ENCODE data around the gene LYPLAL1. TPM values are rescaled to one million over a fixed set of nuclear protein-coding genes. Genes with fewer than 3 reads are reported as not detected.
"Not testable (repeated sequence)": the region's sequence is repeated elsewhere in the genome, so short reads cannot be mapped to it uniquely, and the experiment has no call there.

Gene LYPLAL1
- total RNA-seq, 1 experiment from 2014 or later: 21.3 TPM

DNA sequence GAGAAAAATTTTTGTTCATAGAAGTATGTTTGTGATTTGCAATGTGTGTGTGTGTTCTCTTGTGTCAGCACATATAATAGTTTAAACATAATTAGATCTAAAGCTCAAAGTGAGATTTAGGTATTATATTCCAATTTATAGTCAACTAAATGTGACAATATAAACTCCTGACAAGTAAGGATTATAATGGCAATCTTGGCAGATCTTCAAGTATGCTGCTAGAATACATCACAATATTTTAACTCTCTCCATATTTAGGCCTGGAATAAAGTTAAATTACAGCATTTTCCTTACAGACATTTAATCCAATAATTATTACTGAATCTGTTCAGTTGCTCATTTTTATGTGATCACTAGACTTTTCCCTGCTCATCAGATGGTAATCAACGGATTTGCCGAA is 65.8 kb downstream of the LYPLAL1 start:
- ChIA-PET CTCF (interaction anchor here (0.6 kb wide), 1 partner anchor 30 kb away, joined by 3 read pairs; no protein-coding TSS in a partner anchor), POLR2A (ENCODE audit: unreplicated experiment) (no interaction called here)
- no peaks in the 10 kb centered on the region for H3K9me2 ChIP-seq (replicated peaks; ENCODE audit: low read length)
- no peaks in the 10 kb centered on the region for H4K20me1 ChIP-seq (ENCODE audit: low read length)
- no peak overlapping the region for H3K27ac ChIP-seq (ENCODE audit: low read length)
- H3K4me2 ChIP-seq (ENCODE audit: low read length): no peak overlapping the region
- H2AFZ ChIP-seq (ENCODE audit: low read length): no peak overlapping the region
- no peaks in the 10 kb centered on the region for H3F3A ChIP-seq (ENCODE audit: low read length, unreplicated experiment)
- TF ChIP-seq EZH2phosphoT487 (IDR thresholded peaks at IDR 0.05; ENCODE audit: borderline replicate concordance, low read length): no peak
- TF ChIP-seq, protein P1, sequence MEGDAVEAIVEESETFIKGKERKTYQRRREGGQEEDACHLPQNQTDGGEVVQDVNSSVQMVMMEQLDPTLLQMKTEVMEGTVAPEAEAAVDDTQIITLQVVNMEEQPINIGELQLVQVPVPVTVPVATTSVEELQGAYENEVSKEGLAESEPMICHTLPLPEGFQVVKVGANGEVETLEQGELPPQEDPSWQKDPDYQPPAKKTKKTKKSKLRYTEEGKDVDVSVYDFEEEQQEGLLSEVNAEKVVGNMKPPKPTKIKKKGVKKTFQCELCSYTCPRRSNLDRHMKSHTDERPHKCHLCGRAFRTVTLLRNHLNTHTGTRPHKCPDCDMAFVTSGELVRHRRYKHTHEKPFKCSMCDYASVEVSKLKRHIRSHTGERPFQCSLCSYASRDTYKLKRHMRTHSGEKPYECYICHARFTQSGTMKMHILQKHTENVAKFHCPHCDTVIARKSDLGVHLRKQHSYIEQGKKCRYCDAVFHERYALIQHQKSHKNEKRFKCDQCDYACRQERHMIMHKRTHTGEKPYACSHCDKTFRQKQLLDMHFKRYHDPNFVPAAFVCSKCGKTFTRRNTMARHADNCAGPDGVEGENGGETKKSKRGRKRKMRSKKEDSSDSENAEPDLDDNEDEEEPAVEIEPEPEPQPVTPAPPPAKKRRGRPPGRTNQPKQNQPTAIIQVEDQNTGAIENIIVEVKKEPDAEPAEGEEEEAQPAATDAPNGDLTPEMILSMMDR (conservative IDR thresholded peaks at IDR 0.05; ENCODE audit: low read depth, low read length): no peak
- H3K36me3 ChIP-seq (ENCODE audit: low read depth, low read length): no peaks in the 10 kb centered on the region
- H3K9ac ChIP-seq (ENCODE audit: low read length): no peak overlapping the region
- H3K27me3 ChIP-seq (ENCODE audit: low read length): no peaks in the 10 kb centered on the region
- H3K4me3 ChIP-seq (ENCODE audit: low read length): no peak overlapping the region
- ATAC-seq: no peak
- intact Hi-C loops (cut with micrococcal nuclease): no loop called here
- H3K79me2 ChIP-seq (ENCODE audit: low read length): no peaks in the 10 kb centered on the region
- DNase-seq: no peak
- BruUV-seq (replicated peaks): no TSS peak
- no peaks in the 10 kb centered on the region for H3K9me3 ChIP-seq (ENCODE audit: low read length)
- H3K4me1 ChIP-seq (ENCODE audit: insufficient read depth, low read length): no peaks in the 10 kb centered on the region

DNA sequence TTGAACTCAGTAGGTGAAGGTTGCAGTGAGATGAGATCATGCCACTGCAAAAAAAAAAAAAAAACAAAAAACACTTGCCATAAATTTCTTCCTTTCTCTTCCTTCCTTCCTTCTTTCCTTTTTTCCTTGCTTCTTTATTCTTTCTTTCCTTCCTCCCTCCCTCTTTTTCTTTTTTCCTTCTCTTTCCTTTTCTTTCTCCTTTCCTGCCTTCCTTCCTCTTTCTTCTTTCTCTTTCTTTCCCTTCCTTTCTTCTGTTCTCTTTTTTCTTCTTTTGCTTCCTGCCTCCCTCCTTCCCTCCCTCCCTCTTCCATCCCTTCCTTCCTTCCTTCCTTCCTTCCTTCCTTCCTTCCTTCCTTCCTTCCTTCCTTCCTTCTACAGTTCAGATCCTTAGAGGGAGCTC is 71.2 kb downstream of the LYPLAL1 start:
- intact Hi-C loops (cut with micrococcal nuclease): no loop called here
- Histone ChIP-seq H3K9me3 (ENCODE audit: low read length) (no peaks in the 10 kb centered on the region), H3K27me3 (ENCODE audit: low read length) (no peaks in the 10 kb centered on the region), H3K36me3 (ENCODE audit: low read depth, low read length) (no peaks in the 10 kb centered on the region), H3K27ac (ENCODE audit: low read length) (no peak overlapping the region), H3K4me3 (ENCODE audit: low read length) (no peak overlapping the region), H3F3A (ENCODE audit: low read length, unreplicated experiment) (no peaks in the 10 kb centered on the region), H3K4me2 (ENCODE audit: low read length) (no peak overlapping the region), H3K9me2 (replicated peaks; ENCODE audit: low read length) (no peaks in the 10 kb centered on the region), H2AFZ (ENCODE audit: low read length) (no peak overlapping the region), H3K9ac (ENCODE audit: low read length) (no peak overlapping the region), H4K20me1 (ENCODE audit: low read length) (no peaks in the 10 kb centered on the region), H3K4me1 (ENCODE audit: insufficient read depth, low read length) (no peaks in the 10 kb centered on the region), H3K79me2 (ENCODE audit: low read length) (no peaks in the 10 kb centered on the region)
- DNase-seq (no peak), ATAC-seq (no peak)
- no TSS peak for BruUV-seq (replicated peaks)
- ChIA-PET POLR2A (ENCODE audit: unreplicated experiment) (no interaction called here), CTCF (no interaction called here)
- no peak for TF ChIP-seq EZH2phosphoT487 (IDR thresholded peaks at IDR 0.05; ENCODE audit: borderline replicate concordance, low read length)
- TF ChIP-seq, protein P1 (conservative IDR thresholded peaks at IDR 0.05; ENCODE audit: low read depth, low read length): no peak
- no peak for TF ChIP-seq EZH2 (IDR thresholded peaks at IDR 0.05; ENCODE audit: low read length, unreplicated experiment)

DNA sequence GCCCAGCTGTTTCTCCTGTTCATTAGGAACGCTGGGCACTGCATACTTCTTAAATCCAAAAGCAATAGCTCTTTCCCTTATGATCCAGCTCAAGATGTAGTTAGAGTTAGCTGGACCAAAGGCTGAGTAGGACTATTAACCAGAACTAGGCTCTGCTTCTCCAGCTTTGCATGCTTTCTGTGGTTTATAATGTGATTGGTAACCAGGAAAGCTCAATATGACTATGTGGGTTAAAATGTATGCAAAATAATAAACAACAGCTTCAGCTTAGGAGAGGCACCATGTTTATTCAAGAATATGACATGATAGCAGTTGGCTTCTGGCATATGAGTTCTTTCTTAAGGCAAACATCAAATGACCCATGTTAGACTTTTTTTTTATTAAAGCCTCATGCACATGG is 73.8 kb downstream of the LYPLAL1 start:
- Histone ChIP-seq H3K4me2 (ENCODE audit: low read length) (no peak overlapping the region), H3K79me2 (ENCODE audit: low read length) (no peaks in the 10 kb centered on the region), H3K4me3 (ENCODE audit: low read length) (no peak overlapping the region), H3F3A (ENCODE audit: low read length, unreplicated experiment) (no peaks in the 10 kb centered on the region), H3K36me3 (ENCODE audit: low read depth, low read length) (no peaks in the 10 kb centered on the region), H4K20me1 (ENCODE audit: low read length) (no peaks in the 10 kb centered on the region), H2AFZ (ENCODE audit: low read length) (no peak overlapping the region), H3K9me2 (replicated peaks; ENCODE audit: low read length) (no peaks in the 10 kb centered on the region), H3K27me3 (ENCODE audit: low read length) (no peaks in the 10 kb centered on the region), H3K27ac (ENCODE audit: low read length) (no peak overlapping the region), H3K9ac (ENCODE audit: low read length) (no peak overlapping the region), H3K4me1 (ENCODE audit: insufficient read depth, low read length) (no peaks in the 10 kb centered on the region), H3K9me3 (ENCODE audit: low read length) (no peaks in the 10 kb centered on the region)
- TF ChIP-seq EZH2phosphoT487 (IDR thresholded peaks at IDR 0.05; ENCODE audit: borderline replicate concordance, low read length): no peak
- TF ChIP-seq, protein P1 (conservative IDR thresholded peaks at IDR 0.05; ENCODE audit: low read depth, low read length): no peak
- no peak for TF ChIP-seq EZH2 (IDR thresholded peaks at IDR 0.05; ENCODE audit: low read length, unreplicated experiment)
- BruUV-seq (replicated peaks): no TSS peak
- POLR2A ChIA-PET (ENCODE audit: unreplicated experiment): no interaction called here
- intact Hi-C loops (cut with micrococcal nuclease): no loop called here
- DNase-seq: no peak
- no peak for ATAC-seq
- CTCF ChIA-PET: no interaction called here

DNA sequence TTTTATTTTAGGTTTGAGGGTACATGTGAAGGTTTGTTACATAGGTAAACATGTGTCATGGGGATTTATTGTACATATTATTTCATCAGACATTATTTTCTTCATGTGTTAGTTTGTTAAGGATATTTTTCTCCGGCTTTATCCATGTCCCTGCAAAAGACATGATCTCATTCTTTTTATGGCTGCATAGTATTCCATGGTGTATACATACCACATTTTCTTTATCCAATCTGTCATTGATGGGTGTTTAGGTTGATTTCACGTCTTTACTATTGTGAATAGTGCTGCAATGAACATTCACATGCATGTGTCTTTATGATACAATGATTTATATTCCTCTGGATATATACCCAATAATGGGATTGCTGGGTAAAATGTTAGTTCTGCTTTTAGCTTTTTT is 76.8 kb downstream of the LYPLAL1 start:
- CTCF ChIA-PET: not testable (repeated sequence)

More for the DNA sequence above, 76.8 kb downstream of the LYPLAL1 start:
- H3K27ac ChIP-seq (ENCODE audit: low read length); ATAC-seq; H3K4me1 ChIP-seq (ENCODE audit: insufficient read depth, low read length); H3K79me2 ChIP-seq (ENCODE audit: low read length); H3K36me3 ChIP-seq (ENCODE audit: low read depth, low read length); H3K27me3 ChIP-seq (ENCODE audit: low read length); H3K4me3 ChIP-seq (ENCODE audit: low read length); BruUV-seq (replicated peaks); H3K9ac ChIP-seq (ENCODE audit: low read length); H3K4me2 ChIP-seq (ENCODE audit: low read length); H3F3A ChIP-seq (ENCODE audit: low read length, unreplicated experiment); H3K9me3 ChIP-seq (ENCODE audit: low read length); H3K9me2 ChIP-seq (replicated peaks; ENCODE audit: low read length); H4K20me1 ChIP-seq (ENCODE audit: low read length); intact Hi-C loops (cut with micrococcal nuclease); DNase-seq; H2AFZ ChIP-seq (ENCODE audit: low read length): not testable (repeated sequence)
- POLR2A ChIA-PET (ENCODE audit: unreplicated experiment): interaction anchor here (0.6 kb wide), 1 partner anchor 17 kb away, joined by 4 read pairs; no protein-coding TSS in a partner anchor

Data from PC-3 (cell line).